Measurements from ENCODE around the gene CAMSAP1. TPM values are rescaled to one million over a fixed set of nuclear protein-coding genes. Genes with fewer than 3 reads are reported as not detected.

Gene CAMSAP1
- total and polyA plus RNA-seq, 2 of the 4 experiments (the other 2 are of a cell fraction): 8.2 to 19.5 TPM

DNA sequence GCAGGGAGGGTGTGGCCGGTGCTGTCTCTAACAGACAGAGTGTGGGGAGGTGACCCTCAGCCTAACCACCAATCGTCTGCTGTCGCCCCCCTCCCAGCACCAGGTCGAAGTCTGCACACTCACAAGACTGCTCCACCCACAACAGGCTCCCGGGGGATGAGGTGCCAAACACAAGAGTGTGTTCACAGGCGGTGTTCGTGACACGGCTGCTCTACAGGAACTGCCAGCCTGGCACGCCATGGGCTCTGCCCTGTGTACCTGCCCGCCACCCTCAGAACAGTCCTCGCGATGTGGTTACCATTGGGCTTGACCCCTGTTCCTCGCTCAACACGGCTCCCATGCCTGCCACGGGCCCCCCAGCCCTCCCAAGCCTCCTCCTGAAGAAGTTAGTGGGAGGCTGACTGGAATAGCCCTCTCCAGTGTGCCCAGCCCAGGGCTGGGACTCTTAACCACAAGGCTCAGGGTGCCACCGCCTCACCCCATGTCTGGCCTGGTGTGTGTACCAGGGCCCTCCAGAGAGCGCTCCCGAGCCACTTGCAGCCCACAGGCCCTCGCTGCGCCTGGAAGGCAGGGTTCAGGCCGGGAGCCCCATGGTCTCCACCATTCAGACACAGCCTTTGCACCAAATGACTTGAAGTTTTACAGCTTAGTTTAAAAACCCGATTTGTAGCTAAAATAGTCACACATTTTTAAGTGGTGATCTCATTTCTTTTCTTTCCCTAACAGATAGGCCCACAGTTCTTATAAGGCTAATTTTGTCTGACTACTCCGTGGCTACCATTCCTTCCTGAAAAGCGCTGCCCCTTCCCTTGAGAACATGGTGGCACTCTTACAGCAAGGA is 102.5 kb downstream of the CAMSAP1 start:
- H3K36me3 ChIP-seq (ENCODE audit: control insufficient read depth, insufficient read depth, low read length): peaks cover 1% of the 10 kb centered on the region
- H3K14ac ChIP-seq (replicated peaks; ENCODE audit: low read depth, low read length): no peak overlapping the region
- in situ Hi-C loops (cut with MboI; ENCODE audit: low sequenced_read_pairs): no loop called here
- no peak overlapping the region for H4K8ac ChIP-seq (ENCODE audit: low read depth in 2 of 2, low read length in 2 of 2)
- BruUV-seq (replicated peaks): no TSS peak
- H3K4ac ChIP-seq (ENCODE audit: low read depth, low read length): no peak overlapping the region
- intact Hi-C loops (cut with micrococcal nuclease): no loop called here
- POLR2A ChIA-PET (ENCODE audit: unreplicated experiment): no interaction called here
- peaks cover 0 to 3% of the 10 kb centered on the region in 2 experiments; a peak in 1 of 4 replicates for H3K79me1 ChIP-seq (ENCODE audit: low read depth in 1 of 2, low read length in 2 of 2)
- H3K4me3 ChIP-seq (ENCODE audit: insufficient read depth, low read depth, low read length): no peak overlapping the region
- 0 out of 2 replicates have a peak, but pooled peaks cover 5% of the 10 kb centered on the region for H4K20me1 ChIP-seq (ENCODE audit: insufficient read depth, low read length)
- no peak overlapping the region for H3K27ac ChIP-seq (ENCODE audit: insufficient read depth, low read length)
- no peak overlapping the region for H3K9ac ChIP-seq (ENCODE audit: low read depth, low read length)
- ATAC-seq (ENCODE audit: low read depth) (peak; percentile 66), DNase-seq (peak; percentile 52)
- H3K9me1 ChIP-seq (ENCODE audit: insufficient read depth, low read length): peaks cover 11% of the 10 kb centered on the region; the same call in 1 of the 2 replicates
- H2AK5ac ChIP-seq (ENCODE audit: low read depth, low read length): 0 out of 2 replicates have a peak overlapping the region, but pooled peaks have one; percentile 9
- H3K23ac ChIP-seq (ENCODE audit: low read depth, low read length): no peak overlapping the region
- H3K9me3 ChIP-seq (ENCODE audit: control insufficient read depth, insufficient read depth, low read length): no peaks in the 10 kb centered on the region
- no peak overlapping the region for H3K18ac ChIP-seq (ENCODE audit: low read depth, low read length)
- dilution Hi-C loops (cut with HindIII; ENCODE audit: low sequenced_read_pairs, unreplicated experiment): no loop called here
- no peaks in the 10 kb centered on the region for H3K27me3 ChIP-seq (ENCODE audit: control insufficient read depth, insufficient read depth, low read length)
- WGBS, 2 experiments (ENCODE audit: extremely low coverage in 2 of 2, insufficient read length in 1 of 2): 84% methylated on average over 10 of the region's 24 CpGs; no CpG with 5 or more reads in 1 of the 2 experiments
- H3K4me2 ChIP-seq (ENCODE audit: low read depth, low read length): no peak overlapping the region
- no peak overlapping the region for H4K91ac ChIP-seq (ENCODE audit: insufficient read depth, low read depth, low read length)
- no peak overlapping the region for H2BK120ac ChIP-seq (ENCODE audit: low read depth, low read length)
- CTCF ChIA-PET: no interaction called here
- H2BK15ac ChIP-seq (ENCODE audit: low read depth, low read length): no peak overlapping the region
- H3K56ac ChIP-seq (ENCODE audit: extremely low read depth, insufficient read depth, low read length): no peak overlapping the region
- H4K5ac ChIP-seq (ENCODE audit: low read depth, low read length): no peak overlapping the region; the same call in 1 of the 2 replicates
- TF ChIP-seq NFE2L2 (IDR thresholded peaks at IDR 0.05; ENCODE audit: low read depth, low read length) (no peak), RAD21 (IDR thresholded peaks at IDR 0.05; ENCODE audit: low read length) (0 out of 2 replicates have a peak, but pooled peaks have one; percentile 6)
- H2AK9ac ChIP-seq (replicated peaks; ENCODE audit: low read depth, low read length, poor library complexity): no peak overlapping the region
- H3K4me1 ChIP-seq (ENCODE audit: control insufficient read depth, insufficient read depth, low read length): peaks cover 6% of the 10 kb centered on the region
- no peak overlapping the region for H2AFZ ChIP-seq (replicated peaks; ENCODE audit: low read length, poor library complexity)
- no peak overlapping the region for H2BK5ac ChIP-seq (ENCODE audit: low read depth, low read length, poor library complexity, severe bottlenecking)
- no peak overlapping the region for H2BK20ac ChIP-seq (ENCODE audit: low read depth, low read length)

Data from IMR-90 (cell line).